Measurements from ENCODE around the gene C1QTNF5.

GRCh38 chr11:119317592-119318239, 23.0 kb downstream of the C1QTNF5 start:
- no peak for TF ChIP-seq CTCF (IDR thresholded peaks at IDR 0.05)
- no peak for TF ChIP-seq ZFX (IDR thresholded peaks at IDR 0.05; ENCODE audit: borderline replicate concordance)
